ENCODE results near the gene MYO1E.

The MYO1E gene

GRCh38 chr15:59313641-59314332 lies 58.9 kb downstream of the MYO1E start:
- no peak for DNase-seq

DNA sequence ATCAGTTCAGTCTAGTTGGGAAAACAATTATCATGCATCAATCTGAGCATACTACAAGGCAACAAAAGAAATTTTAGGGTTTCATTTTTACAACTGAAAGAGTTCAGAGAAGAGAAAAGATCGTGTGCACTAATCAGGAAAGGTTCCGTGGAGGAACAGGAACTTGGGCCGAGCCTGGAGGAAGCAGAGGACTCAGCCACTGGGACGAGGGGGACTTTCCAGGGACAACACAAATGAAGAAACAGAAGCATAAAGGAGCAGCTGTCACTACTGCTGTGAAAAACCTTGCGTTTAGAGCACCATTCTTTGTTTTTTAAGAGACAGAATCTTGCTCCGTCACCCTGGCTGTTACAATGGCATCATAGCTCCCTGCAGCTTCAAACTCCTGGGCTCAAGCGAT lies 60.5 kb downstream of the MYO1E start:
- no peak for DNase-seq

DNA sequence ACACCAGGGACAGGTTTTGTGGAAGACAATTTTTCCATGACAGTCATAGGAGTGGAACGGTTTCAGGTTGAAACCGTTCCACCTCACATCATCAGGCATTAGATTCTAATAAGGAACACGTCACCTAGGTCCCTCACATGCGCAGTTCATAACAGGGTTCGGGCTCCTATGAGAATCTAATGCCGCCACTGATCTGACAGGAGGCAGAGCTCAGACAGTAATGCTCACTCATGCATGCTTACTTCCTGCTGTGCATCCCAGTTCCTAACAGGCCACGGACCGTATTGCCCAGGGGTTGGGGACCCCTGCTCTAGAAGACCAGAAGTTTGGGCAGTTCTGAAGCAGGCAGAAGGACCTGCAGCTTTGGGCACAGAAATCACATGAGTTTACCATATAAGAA lies 61.5 kb downstream of the MYO1E start:
- no peak for DNase-seq

- DNase-seq: no peak
Observed at GRCh38 chr15:59309405-59309804, 63.3 kb downstream of the MYO1E start.

DNA sequence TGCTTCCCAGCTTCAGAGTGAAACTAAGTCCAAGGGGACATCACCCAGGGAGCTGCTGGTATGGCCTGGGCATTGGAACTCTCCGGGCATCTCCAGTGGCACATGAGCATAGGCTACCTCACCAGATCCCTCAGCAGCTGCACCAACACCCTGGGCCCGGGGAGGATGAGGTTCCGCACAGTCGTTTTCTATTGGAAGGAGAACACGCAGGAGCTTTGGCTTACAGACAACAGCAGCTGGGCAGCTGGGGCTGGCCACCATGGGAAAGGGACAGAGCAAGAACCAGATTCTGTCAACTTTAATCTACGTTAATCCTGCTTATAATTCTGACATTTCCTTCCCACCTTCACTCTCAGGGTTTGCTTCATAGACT lies 65.5 kb downstream of the MYO1E start:
- DNase-seq: no peak

- no peak for DNase-seq
Observed at GRCh38 chr15:59306520-59307164, 66.0 kb downstream of the MYO1E start.

- no peak for DNase-seq
Observed at GRCh38 chr15:59304807-59305206, 67.9 kb downstream of the MYO1E start.

DNA sequence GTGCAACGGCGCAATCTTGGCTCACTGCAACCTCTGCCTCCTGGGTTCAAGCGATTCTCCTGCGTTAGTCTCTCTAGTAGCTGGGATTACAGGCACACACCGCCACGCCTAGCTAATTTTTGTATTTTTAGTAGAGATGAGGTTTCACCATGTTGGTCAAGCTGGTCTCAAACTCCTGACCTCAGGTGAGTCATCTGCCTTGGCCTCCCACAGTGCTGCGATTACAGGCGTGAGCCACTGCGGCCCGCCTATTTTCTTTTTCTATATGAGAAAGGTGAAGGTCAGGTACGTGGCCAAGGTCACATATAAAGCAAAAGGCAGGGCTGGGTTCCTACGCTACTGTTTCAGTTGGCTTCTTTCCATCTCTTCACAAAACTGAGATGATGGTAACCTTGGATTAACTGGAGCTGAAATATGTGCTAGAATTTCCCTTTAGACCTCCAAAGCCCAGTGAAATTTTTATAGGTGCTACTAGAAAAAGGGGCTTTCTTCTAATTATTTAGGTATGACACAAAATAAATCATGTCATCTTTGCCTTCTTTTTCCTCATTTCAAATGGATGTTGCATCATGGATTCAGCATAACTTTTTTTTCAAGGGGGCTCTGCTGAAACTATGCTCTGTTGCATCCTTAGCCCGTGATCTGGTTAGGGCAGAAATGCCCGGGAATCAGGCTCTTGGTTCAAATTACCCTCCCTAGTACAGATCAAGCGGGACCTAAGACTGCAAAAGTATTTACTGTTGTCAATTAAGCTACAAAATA lies 68.5 kb downstream of the MYO1E start:
- DNase-seq: no peak

- DNase-seq: no peak
Observed at GRCh38 chr15:59303633-59304032, 69.0 kb downstream of the MYO1E start.

GRCh38 chr15:59303136-59303535 lies 69.5 kb downstream of the MYO1E start:
- no peak for DNase-seq

GRCh38 chr15:59301527-59301926 lies 71.1 kb downstream of the MYO1E start:
- no peak for DNase-seq

DNA sequence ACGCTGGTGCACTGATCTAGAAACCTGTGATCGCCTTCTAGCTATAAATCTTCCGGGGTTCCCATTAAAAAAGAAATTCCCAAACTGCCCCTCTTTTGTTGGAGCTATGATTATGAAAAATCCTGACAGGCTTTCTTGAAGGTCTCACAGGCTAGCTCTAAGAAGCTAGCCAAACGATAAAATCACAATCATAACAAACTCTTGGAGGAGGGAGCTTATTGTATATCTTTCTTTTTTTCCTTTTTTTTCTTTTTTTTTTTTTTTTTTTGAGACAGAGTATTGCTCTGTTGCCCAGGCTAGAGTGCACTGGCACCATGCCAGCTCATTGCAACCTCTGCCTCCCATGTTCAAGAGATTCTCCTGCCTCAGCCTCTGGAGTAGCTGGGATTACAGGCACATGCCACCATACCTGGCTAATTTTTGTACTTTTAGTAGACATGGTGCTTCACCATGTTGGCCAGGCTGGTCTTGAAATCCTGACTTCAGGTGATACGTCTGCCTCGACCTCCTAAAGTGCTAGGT lies 72.0 kb downstream of the MYO1E start:
- DNase-seq: no peak

GRCh38 chr15:59299929-59300617 lies 72.6 kb downstream of the MYO1E start:
- DNase-seq: no peak

- no peak for DNase-seq
Observed at GRCh38 chr15:59298854-59299250, 73.8 kb downstream of the MYO1E start.

- no peak for DNase-seq
Observed at GRCh38 chr15:59298225-59298853, 74.3 kb downstream of the MYO1E start.

DNA sequence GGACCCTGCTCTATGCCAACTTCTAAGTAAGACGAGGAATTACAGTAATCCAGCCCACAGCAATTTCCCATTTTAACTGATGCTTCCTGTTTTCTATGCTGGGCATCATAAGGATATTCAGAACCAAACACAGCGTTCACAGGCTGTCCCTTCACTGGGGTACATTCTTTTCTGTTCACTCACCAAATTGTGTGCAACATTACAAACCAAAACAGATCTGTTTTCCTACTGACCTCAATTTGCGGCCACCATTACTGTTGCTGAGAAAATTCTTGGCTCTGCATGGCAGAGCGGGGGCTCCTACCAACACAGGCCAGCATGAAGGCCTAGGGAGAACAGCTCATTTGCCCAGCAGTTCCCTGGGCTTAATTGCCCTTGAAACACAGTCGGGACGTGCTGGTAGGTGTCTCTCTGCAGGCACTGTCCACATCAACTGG lies 76.5 kb downstream of the MYO1E start:
- DNase-seq: no peak

- DNase-seq: no peak
Observed at GRCh38 chr15:59295261-59296001, 77.2 kb downstream of the MYO1E start.

GRCh38 chr15:59294574-59295260 lies 78.0 kb downstream of the MYO1E start:
- DNase-seq: no peak

DNA sequence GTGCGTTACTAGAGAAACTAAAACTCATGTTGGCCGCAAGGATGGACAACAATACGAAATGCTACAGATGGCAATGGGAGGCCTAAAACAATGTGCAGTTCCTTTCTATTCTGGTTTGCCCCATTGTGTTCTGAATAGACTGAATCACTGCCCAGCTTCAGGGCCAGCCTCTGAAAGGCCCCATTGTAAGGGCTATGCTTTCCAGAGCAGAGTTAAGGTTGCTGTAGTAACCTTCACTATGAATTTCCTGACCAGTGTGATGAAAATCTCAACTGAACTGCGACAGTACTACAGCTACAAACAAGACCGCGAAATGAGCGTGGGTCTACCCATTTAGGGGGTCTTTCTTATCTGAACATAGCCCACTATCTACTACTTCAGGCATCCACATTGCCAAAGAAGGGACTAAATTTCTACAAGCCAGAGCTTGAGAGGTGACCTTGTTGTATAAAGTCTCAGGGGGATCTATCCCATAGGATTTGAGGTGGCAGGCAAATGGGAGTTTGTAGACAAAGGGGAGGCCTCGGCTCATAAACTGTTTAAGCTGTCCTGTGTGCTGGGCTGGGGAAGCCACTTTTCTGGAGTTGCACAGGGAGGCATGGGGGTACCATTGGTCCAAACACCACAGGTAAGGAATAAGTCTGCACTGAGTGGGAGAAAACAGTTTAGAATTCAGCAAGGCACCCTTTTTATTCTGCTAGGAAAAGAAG lies 80.1 kb downstream of the MYO1E start:
- no peak for DNase-seq

DNA sequence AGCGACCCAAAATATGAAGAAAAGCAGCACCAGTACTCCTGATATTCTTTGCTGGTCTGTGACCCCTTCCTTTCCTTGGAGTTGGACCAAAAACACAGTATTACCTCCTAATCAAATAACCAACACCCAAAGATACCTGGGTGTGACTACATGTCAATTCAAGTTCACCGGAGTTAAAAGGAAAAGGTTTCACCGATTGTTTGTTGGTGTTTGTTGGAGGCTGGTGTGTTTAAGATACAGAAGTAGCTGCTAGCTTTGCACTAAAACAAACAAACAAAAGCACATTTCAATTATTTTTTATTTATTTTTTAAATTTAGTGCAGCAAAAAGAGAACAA lies 81.5 kb downstream of the MYO1E start:
- no peak for DNase-seq
